Esophagus squamous epithelium (tissue), 4 donors: ENCODE measurements around the gene CDHR3.

Source experiments
- POLR2A ChIP-seq, 4 donors: fragments of 450-650 bp; IDR thresholded peaks; one replicate each; pipeline ENCODE4 v1.6.1; 2017; ENCODE audit warnings: antibody characterized with exemption in 4 of 4, mild to moderate bottlenecking in 4 of 4, moderate library complexity in 3 of 4
- TF ChIP-seq, protein P1 (sequence below), 6 experiments: fragments of 450-650 bp in 4 of 6; fragments of 200-600 bp in 2 of 6; sonication (generic) in 2 of 6; IDR thresholded peaks; one replicate each; pipeline ENCODE4 v1.5.1; 2016 to 2019; ENCODE audit warnings: antibody characterized with exemption in 6 of 6, mild to moderate bottlenecking in 4 of 6, moderate library complexity in 4 of 6

DNA sequence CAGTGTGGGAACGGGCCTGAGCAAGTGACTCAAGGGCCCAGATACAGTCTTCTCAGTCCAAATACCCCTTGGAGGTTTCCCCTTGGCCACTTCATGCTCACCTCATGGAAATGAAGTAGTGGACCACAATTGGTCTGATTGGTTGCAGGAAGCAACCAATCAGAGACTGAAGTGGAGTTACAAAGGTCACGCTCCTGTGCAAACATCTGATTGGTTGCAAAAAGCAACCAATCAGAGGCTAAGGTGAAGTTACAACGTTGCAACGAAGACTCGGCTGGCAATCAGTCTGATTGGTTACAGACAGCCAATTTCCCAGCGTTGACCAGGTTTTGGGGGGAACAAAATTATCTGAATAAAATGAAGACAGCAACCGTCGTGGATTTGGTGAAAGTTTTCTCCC, 72.5 kb downstream of the CDHR3 start:
- TF ChIP-seq POLR2A (IDR thresholded peaks at IDR 0.05): no peak
- TF ChIP-seq, protein P1, sequence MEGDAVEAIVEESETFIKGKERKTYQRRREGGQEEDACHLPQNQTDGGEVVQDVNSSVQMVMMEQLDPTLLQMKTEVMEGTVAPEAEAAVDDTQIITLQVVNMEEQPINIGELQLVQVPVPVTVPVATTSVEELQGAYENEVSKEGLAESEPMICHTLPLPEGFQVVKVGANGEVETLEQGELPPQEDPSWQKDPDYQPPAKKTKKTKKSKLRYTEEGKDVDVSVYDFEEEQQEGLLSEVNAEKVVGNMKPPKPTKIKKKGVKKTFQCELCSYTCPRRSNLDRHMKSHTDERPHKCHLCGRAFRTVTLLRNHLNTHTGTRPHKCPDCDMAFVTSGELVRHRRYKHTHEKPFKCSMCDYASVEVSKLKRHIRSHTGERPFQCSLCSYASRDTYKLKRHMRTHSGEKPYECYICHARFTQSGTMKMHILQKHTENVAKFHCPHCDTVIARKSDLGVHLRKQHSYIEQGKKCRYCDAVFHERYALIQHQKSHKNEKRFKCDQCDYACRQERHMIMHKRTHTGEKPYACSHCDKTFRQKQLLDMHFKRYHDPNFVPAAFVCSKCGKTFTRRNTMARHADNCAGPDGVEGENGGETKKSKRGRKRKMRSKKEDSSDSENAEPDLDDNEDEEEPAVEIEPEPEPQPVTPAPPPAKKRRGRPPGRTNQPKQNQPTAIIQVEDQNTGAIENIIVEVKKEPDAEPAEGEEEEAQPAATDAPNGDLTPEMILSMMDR (IDR thresholded peaks at IDR 0.05): no peak
